ENCODE results near the gene VPS11. TPM values are rescaled to one million over a fixed set of nuclear protein-coding genes. Genes with fewer than 3 reads are reported as not detected.

The VPS11 gene
- total and polyA plus RNA-seq, 10 of the 15 experiments (the other 5 are each of a cell fraction or from before 2014, with no cell fraction given) = 15.8 to 26.4 (median 24.5) TPM

GRCh38 chr11:119084663-119085436 is 17.2 kb downstream of the VPS11 start, which contains the start of gene HMBS (continued):
- TF ChIP-seq TCF3 (IDR thresholded peaks at IDR 0.05; ENCODE audit: borderline replicate concordance, insufficient read depth, low read depth, low read length) (no peak), BRCA1 (IDR thresholded peaks at IDR 0.05; ENCODE audit: low read depth, low read length) (no peak), HCFC1 (IDR thresholded peaks at IDR 0.05; ENCODE audit: low read length) (no peak), NR2F1 (conservative IDR thresholded peaks at IDR 0.05) (peak; percentile 75), RCOR1 (conservative IDR thresholded peaks at IDR 0.05; ENCODE audit: low read depth, low read length) (no peak), ZNF592 (IDR thresholded peaks at IDR 0.05) (no peak), FOXK2 (IDR thresholded peaks at IDR 0.05) (no peak), USF1 (IDR thresholded peaks at IDR 0.05; ENCODE audit: borderline replicate concordance, extremely low read length, insufficient read depth, low read depth, low read length) (peak; percentile 69), PBX3 (IDR thresholded peaks at IDR 0.05; ENCODE audit: insufficient replicate concordance, low read depth, low read length) (peak; percentile 6), CHD2 (IDR thresholded peaks at IDR 0.05; ENCODE audit: borderline replicate concordance, low read depth, low read length) (no peak), SMAD1 (IDR thresholded peaks at IDR 0.05; ENCODE audit: low read depth, partially characterized antibody) (no peak), SIX5 (IDR thresholded peaks at IDR 0.05; ENCODE audit: low read depth, low read length, severe bottlenecking) (no peak), CEBPZ (IDR thresholded peaks at IDR 0.05; ENCODE audit: low read depth, low read length) (no peak), LARP7 (IDR thresholded peaks at IDR 0.05) (no peak), DPF2 (IDR thresholded peaks at IDR 0.05) (no peak), PKNOX1 (IDR thresholded peaks at IDR 0.05) (peak; percentile 75), PML (IDR thresholded peaks at IDR 0.05; ENCODE audit: low read length) (peak; percentile 92; the same call in 1 of the 2 replicates)

All from GM12878 (cell line).